NOMO-1 (cell line): ENCODE measurements around the gene APOL2.

Source experiments
- DNase-seq, 2 experiments: peaks; one replicate each; lab custom pipeline; 2025; ENCODE audit not compliant: unreplicated experiment in 2 of 2; lab: John Stamatoyannopoulos, UW

The APOL2 gene

GRCh38 chr22:36182056-36182455 lies 57.3 kb downstream of the APOL2 start:
- DNase-seq = no peak

- DNase-seq = no peak
Observed at GRCh38 chr22:36180928-36181327, 58.4 kb downstream of the APOL2 start.

- peak; percentile 63 to 66 for DNase-seq
Observed at GRCh38 chr22:36180038-36180880, 59.1 kb downstream of the APOL2 start.

GRCh38 chr22:36177160-36177559 lies 62.2 kb downstream of the APOL2 start:
- DNase-seq = no peak
